ENCODE results near the gene NIPAL4. TPM values are rescaled to one million over a fixed set of nuclear protein-coding genes. Genes with fewer than 3 reads are reported as not detected.

The NIPAL4 gene
- total RNA-seq, 3 donors from 2014 or later: 3.7 to 5.0 (median 3.8) TPM

DNA sequence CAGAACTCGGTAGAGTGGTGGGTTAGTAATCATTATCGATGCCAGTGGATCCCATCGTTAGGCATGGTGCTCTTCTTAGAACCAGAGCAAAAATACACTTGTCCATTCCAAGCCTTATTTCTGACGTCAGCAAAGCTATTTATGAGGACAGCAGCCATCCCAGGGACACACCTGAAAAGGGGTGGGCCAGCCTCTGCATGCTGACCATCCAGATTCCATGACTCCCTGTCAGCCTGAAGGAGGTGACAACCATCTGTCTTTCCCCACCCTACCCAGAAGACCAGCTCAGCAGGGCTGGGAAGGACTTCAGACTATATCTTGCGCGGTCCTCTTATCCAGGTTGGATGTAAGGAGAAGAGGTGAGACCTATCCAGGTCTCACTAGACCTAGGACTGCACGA, 5.7 kb upstream of the NIPAL4 start:
- ATAC-seq (no peak), DNase-seq (no peak)
- H3K27me3 Mint-ChIP-seq (ENCODE audit: low read depth): peaks cover 8% of the 10 kb centered on the region
- H3K4me1 Mint-ChIP-seq (ENCODE audit: low read depth): peaks cover 3% of the 10 kb centered on the region
- H3K36me3 Mint-ChIP-seq (ENCODE audit: insufficient read depth): no peaks in the 10 kb centered on the region
- no peak overlapping the region for H3K4me3 Mint-ChIP-seq
- no peaks in the 10 kb centered on the region for H3K9me3 Mint-ChIP-seq

DNA sequence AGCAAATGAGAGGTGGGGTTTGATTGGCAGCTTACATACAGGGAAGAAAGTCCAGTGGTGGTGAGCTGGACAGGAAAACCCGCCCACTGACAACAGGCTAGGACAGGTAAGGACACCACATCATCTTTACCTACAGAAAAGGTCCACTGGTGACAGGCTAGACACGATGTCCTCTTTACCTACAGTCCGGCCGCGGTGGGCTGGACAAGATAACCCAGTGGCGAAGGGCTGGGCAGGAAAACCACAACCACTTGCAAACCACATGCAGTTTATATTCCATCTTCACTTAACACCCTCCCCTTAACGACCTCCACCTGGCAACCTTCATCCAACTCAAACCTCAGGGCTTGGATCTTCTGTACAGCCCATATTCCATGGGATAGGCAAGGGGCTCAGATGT, 5.0 kb upstream of the NIPAL4 start:
- DNase-seq (no peak), ATAC-seq (no peak)
- peaks cover 5% of the 10 kb centered on the region for H3K4me1 Mint-ChIP-seq (ENCODE audit: low read depth)
- peaks cover 11% of the 10 kb centered on the region for H3K27me3 Mint-ChIP-seq (ENCODE audit: low read depth)
- H3K36me3 Mint-ChIP-seq (ENCODE audit: insufficient read depth): no peaks in the 10 kb centered on the region
- no peak overlapping the region for H3K4me3 Mint-ChIP-seq
- no peaks in the 10 kb centered on the region for H3K9me3 Mint-ChIP-seq

DNA sequence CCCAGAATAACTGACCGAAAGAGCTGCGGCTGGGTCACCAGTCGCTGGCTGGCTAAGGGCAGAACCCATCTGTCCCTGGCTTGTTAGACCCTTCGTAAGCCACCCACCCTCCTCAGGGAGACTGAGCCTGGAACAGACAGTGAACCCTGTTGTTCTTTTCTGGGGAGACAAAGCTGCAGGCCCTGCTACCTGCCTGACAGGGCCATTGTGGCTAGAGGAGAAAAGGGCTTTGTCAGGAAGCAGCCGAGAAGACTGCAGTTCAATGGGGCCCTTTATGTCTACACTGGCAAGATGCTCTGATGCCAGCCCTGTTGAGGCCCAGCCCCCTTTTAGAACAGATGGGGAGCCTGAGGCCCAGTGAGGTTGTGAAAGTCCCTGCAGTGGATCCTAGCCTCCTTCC, 3.7 kb upstream of the NIPAL4 start:
- DNase-seq (no peak), ATAC-seq (no peak)
- H3K9me3 Mint-ChIP-seq: no peaks in the 10 kb centered on the region
- H3K4me1 Mint-ChIP-seq (ENCODE audit: low read depth): peaks cover 12% of the 10 kb centered on the region
- H3K4me3 Mint-ChIP-seq: no peak overlapping the region
- peaks cover 21% of the 10 kb centered on the region for H3K27me3 Mint-ChIP-seq (ENCODE audit: low read depth)
- H3K36me3 Mint-ChIP-seq (ENCODE audit: insufficient read depth): no peaks in the 10 kb centered on the region

DNA sequence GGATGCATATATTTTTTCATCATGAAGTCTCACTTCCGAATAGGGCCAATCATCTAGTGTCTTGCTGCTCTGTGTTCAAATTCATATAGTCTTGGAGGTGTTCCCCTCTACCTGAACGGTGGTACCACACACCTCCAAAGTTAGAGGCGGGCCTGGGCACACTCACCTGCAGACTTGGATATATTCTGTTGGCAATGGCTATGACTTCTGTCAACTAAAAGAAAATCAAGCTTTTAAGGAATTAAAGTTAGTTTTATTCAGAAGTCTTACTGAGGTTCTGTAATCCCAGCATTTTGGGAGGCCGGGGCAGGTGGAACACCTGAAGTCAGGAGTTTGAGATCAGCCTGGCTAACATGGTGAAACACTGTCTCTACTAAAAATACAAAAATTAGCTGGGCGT, 2.6 kb upstream of the NIPAL4 start:
- no peak overlapping the region for H3K4me3 Mint-ChIP-seq
- no peaks in the 10 kb centered on the region for H3K36me3 Mint-ChIP-seq (ENCODE audit: insufficient read depth)
- DNase-seq: no peak
- H3K27me3 Mint-ChIP-seq (ENCODE audit: low read depth): peaks cover 25% of the 10 kb centered on the region
- H3K4me1 Mint-ChIP-seq (ENCODE audit: low read depth): peaks cover 12% of the 10 kb centered on the region
- H3K9me3 Mint-ChIP-seq: no peaks in the 10 kb centered on the region
- no peak for ATAC-seq

DNA sequence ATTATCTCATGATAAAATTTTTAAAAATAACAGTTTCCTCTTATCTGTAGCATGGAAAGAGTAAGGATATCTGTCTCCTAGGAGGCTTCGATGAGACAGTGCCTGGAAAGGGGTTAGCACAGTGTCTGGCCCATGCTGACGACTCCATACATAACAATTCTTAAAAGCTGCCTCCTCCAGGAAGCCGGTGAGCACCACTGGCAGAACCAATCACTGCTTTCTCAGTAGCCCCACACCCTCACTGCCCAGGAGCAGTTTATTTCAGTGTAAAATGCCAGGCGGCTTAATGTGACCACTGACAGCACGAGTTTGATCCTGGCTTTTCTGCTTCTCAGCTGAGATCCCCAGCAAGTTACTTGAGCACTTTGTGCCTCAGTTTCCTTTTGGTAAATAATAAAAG, 1.2 kb upstream of the NIPAL4 start:
- peaks cover 16% of the 10 kb centered on the region for H3K4me1 Mint-ChIP-seq (ENCODE audit: low read depth)
- peaks cover 28% of the 10 kb centered on the region for H3K27me3 Mint-ChIP-seq (ENCODE audit: low read depth)
- no peak overlapping the region for H3K4me3 Mint-ChIP-seq
- H3K36me3 Mint-ChIP-seq (ENCODE audit: insufficient read depth): no peaks in the 10 kb centered on the region
- no peak for DNase-seq
- ATAC-seq: no peak
- no peaks in the 10 kb centered on the region for H3K9me3 Mint-ChIP-seq

DNA sequence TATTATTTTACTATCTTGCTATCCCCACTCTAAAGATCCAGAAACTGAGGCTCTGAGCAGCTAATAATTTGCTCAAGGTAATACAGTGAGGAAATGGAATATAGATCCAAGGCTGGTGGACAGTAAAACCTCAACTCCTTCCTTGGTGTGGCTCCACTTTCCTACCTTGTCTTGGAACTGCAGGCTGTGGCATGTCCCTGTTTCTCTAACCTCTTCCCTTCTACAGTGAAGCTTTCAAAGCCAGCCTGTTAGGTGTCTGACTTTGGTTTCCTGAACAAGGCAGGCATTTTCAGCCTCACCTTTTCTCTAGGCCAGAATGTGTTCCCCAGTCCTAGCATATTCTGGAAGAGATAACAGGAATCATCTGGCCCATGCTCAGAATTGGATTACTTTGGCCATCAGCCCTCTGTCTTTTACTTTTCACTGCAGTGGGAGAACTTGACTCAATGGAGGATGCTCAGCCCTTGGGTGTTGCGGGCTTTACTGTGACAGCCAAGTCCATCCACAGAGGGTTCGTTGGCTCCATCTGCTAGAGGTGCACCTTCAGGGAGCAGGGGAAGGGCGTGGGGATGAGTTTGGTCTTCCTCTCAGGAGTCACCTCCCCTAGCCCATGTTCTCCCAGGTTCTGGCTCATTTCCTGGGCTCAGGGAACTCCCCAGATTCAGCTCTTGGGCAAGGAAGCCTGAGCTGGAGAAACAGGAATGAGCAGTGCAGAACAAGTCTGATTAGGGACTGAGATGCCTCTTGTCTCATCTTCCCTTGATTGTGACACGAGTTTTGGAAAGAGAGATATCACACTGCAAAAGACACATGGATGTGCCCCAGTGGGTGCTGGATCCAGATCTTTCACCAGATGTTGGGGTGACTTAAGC, 1.1 kb downstream of the NIPAL4 start:
- no peaks in the 10 kb centered on the region for H3K9me3 Mint-ChIP-seq

DNA sequence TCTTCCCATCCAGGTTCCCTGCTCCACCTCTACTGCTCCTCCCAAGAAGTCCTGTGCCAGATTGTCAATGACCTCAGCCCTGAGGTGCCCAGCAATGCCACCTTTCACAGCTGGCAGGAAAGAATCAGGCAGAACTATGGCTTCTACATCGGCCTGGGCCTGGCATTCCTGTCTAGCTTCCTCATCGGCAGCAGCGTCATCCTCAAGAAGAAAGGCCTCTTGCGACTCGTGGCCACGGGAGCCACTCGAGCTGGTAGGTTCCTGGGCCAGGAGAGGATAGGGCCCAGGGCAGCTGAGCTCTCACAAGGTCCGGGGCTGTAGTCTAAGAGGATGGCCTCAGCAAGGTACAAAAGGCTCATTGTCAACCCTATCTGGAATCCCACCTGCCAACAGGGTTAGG, 3.1 kb downstream of the NIPAL4 start:
- Mint-ChIP-seq H3K27me3 (ENCODE audit: low read depth) (peaks cover 21% of the 10 kb centered on the region), H3K4me1 (ENCODE audit: low read depth) (peaks cover 30% of the 10 kb centered on the region), H3K4me3 (no peak overlapping the region), H3K36me3 (ENCODE audit: insufficient read depth) (no peaks in the 10 kb centered on the region), H3K9me3 (no peaks in the 10 kb centered on the region)
- ATAC-seq: no peak
- no peak for DNase-seq

More for the DNA sequence above, 1.1 kb downstream of the NIPAL4 start:
- H3K36me3 Mint-ChIP-seq (ENCODE audit: insufficient read depth): no peaks in the 10 kb centered on the region
- DNase-seq (no peak), ATAC-seq (no peak)
- H3K4me1 Mint-ChIP-seq (ENCODE audit: low read depth): peaks cover 30% of the 10 kb centered on the region
- H3K27me3 Mint-ChIP-seq (ENCODE audit: low read depth): peaks cover 24% of the 10 kb centered on the region
- peak overlapping the region; percentile 73 for H3K4me3 Mint-ChIP-seq

DNA sequence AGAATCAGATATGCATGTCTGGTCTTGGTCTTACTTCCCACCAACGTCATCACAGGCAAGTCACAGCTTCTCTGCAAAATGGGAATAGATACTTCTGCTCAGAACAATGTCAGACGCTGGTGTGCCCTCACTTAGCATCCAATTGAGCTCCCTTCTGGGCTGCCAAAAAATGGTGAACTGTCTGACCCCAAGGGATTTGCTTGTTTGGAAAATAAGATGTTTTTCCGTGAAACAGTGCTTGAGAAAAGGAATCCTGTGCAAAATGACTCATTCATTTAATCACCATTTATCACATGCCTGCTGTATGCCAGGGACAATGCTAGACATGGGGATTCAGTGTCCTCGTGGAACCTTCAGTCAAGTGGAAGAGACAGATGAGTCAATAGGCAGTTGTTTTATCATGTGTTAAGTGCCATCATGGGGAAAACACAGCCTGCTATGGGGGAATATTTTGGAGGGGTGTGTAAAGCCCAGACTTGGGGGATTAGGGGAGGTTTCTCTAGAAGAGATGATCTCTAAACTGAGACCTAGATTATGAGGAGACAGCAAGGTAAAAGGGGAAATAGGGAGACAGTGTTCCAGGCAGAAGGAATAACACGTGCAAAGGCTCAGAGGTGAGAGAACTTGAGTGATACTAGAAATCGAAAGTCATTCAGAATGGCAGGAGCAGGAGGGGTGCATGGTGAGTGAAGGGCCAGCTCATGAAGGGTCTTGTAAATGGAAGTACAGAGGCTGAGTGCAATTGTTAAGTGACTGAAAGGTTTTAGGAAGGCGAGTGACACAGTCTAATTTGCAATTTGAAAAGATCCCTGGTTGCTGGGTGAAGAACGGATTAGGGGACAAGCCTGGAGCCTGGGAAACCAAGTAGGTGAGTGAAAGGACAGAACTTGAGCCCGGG, 3.9 kb downstream of the NIPAL4 start:
- Mint-ChIP-seq H3K27me3 (ENCODE audit: low read depth) (peaks cover 20% of the 10 kb centered on the region), H3K4me1 (ENCODE audit: low read depth) (peaks cover 30% of the 10 kb centered on the region), H3K4me3 (peak overlapping the region; percentile 34), H3K36me3 (ENCODE audit: insufficient read depth) (no peaks in the 10 kb centered on the region), H3K9me3 (no peaks in the 10 kb centered on the region)
- ATAC-seq: peak in 1 of 2 donors; percentile 3
- no peak for DNase-seq

DNA sequence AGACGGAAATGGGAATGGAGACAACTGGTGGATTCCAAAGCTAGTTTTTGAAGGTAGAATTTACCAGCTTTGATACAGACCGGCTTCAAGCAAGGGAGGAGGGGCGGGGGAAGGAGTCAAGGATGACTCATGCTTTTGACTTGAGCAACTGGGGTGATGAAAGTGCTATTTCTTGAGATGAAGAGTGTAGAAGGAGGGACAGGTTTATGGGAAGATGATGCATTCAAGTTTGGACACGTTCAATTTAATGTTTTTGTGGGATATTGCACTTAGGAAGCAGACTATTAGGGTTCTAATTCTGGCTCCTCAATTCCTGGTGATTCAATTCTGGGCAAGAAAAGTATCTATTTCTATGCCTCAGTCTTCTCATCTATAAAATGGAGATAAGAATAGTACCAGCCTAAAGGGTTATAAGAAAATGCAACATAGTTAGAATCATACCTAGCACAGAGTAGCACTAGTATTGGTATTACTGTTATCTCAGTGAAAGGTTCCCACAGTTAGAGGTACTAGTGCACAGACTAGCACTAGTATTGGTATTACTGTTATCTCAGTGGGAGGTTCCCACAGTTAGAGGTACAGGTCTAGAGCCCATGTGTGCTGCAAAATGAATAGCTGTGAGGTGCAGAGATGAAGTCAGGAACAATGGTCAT, 4.6 kb downstream of the NIPAL4 start:
- peak; percentile 48 for DNase-seq

DNA sequence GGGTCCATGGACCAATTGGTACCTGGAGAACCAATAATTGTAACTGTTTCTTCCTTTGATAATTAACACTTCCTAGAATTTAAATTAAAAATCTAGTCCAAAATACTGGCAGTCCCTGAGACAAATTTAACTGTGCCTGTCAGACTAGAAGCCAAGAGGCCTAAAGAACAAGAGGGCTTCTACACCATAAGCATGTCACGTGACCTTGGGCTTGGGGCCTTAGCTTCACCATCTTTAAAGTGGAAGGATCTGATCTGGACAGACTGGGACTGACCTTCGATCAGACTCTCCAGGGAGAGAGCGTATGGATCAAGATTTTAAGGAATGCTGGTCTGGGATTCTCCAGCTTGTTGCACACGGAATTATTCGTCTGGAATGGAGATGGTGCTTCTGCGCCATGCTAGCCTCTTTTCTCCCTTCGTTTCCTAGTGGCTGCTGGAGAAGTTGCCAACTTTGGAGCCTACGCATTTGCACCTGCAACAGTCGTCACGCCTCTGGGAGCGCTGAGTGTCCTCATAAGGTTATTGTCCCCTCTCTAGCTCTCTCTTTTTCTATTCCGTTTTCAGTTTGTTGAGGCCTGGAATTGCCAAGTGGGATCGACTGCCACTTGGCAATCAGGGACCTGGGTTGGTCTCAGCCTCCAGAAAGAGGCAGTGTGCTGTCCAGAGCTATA, 8.4 kb downstream of the NIPAL4 start:
- DNase-seq (no peak), ATAC-seq (no peak)
- H3K36me3 Mint-ChIP-seq (ENCODE audit: insufficient read depth): peaks cover 5% of the 10 kb centered on the region
- H3K4me3 Mint-ChIP-seq: no peak overlapping the region
- no peaks in the 10 kb centered on the region for H3K9me3 Mint-ChIP-seq
- peaks cover 20% of the 10 kb centered on the region for H3K4me1 Mint-ChIP-seq (ENCODE audit: low read depth)
- H3K27me3 Mint-ChIP-seq (ENCODE audit: low read depth): no peaks in the 10 kb centered on the region

More for the DNA sequence above, 4.6 kb downstream of the NIPAL4 start:
- Mint-ChIP-seq H3K27me3 (ENCODE audit: low read depth) (peaks cover 17% of the 10 kb centered on the region), H3K9me3 (no peaks in the 10 kb centered on the region), H3K36me3 (ENCODE audit: insufficient read depth) (no peaks in the 10 kb centered on the region), H3K4me1 (ENCODE audit: low read depth) (peaks cover 28% of the 10 kb centered on the region), H3K4me3 (peak overlapping the region; percentile 34)
- ATAC-seq: peak; percentile 80 to 88

DNA sequence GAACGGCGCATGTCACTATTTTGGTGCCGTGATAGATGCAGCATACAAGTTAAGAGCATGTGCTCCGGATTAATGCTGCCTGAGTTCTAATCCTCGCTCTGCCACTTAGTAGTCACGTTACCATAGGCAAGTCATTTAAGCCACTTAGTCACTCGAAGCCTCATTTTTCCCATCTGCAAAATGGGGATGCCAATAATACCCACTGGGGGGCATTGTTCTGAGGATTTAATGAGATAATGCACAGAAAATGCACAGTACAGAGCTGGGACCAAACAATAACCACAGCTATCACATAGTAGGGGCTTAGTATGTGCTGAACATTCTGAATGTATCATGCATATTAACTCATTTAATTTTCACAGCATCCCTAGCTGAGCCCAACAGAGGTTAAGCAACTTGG, 9.1 kb downstream of the NIPAL4 start:
- Mint-ChIP-seq H3K4me3 (no peak overlapping the region), H3K9me3 (no peaks in the 10 kb centered on the region), H3K27me3 (ENCODE audit: low read depth) (no peaks in the 10 kb centered on the region), H3K4me1 (ENCODE audit: low read depth) (peaks cover 14% of the 10 kb centered on the region), H3K36me3 (ENCODE audit: insufficient read depth) (peaks cover 8% of the 10 kb centered on the region)
- ATAC-seq (no peak), DNase-seq (no peak)

DNA sequence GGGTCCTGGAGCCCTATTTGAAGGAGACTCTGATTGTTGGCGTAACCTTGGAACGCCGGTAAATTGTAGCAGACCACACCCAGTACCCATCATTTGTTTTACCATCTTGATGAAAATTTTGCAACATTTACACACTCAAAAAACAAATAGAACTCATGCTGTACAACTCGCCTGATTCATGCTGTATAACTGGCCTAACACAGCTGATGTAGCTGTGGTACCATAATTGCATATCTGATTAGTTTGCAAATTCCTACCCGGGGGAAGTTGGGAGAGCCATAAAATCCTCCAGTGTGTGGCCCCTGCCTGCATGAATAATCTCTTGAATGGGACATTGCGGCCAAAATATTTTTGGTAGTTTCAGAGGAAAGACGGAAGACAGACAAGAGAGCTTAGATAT, 9.7 kb downstream of the NIPAL4 start:
- Mint-ChIP-seq H3K4me1 (ENCODE audit: low read depth) (peaks cover 8% of the 10 kb centered on the region), H3K27me3 (ENCODE audit: low read depth) (no peaks in the 10 kb centered on the region), H3K36me3 (ENCODE audit: insufficient read depth) (peaks cover 9% of the 10 kb centered on the region), H3K9me3 (no peaks in the 10 kb centered on the region), H3K4me3 (no peak overlapping the region)
- ATAC-seq (no peak), DNase-seq (no peak)

DNA sequence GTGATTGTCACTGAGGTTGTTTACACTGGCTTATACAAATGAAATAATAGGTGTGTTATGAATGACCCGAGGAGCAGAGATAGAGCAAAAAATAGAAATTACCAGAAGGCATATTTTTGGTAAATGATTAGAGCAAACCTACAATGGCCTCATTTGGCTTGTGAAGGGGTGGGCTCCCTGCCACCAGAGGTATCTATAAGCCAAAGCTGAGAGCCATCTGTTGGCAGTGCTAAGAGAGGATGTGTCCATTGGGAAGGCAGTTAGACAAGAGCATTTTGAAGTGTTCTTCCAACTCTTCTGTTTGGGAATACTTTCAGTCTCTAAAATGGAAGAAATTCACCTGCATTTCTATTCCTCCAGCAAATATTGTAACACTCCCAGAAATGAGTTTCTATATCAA, 10.6 kb downstream of the NIPAL4 start:
- no peaks in the 10 kb centered on the region for H3K27me3 Mint-ChIP-seq (ENCODE audit: low read depth)
- H3K4me3 Mint-ChIP-seq: no peak overlapping the region
- H3K9me3 Mint-ChIP-seq: no peaks in the 10 kb centered on the region
- no peak for ATAC-seq
- peaks cover 11% of the 10 kb centered on the region for H3K36me3 Mint-ChIP-seq (ENCODE audit: insufficient read depth)
- no peaks in the 10 kb centered on the region for H3K4me1 Mint-ChIP-seq (ENCODE audit: low read depth)
- no peak for DNase-seq

DNA sequence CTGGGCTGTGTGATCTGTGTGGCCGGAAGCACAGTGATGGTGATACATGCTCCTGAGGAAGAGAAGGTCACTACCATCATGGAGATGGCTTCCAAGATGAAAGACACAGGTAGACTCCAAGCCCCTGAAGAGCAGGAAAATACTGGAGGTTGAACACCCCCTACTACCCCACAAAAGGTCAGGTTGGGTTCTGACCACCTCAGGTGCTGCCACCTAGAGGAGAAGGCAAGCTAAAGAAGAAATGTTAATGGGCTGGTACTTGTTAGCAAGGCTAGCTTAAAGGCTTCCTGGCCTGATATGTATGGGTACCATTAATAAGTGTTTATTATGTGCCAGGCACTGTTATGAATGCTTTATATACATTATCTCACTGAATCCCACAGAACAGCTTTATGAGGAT, 11.7 kb downstream of the NIPAL4 start:
- DNase-seq (no peak), ATAC-seq (peak; percentile 34 to 41)
- Mint-ChIP-seq H3K36me3 (ENCODE audit: insufficient read depth) (peaks cover 12% of the 10 kb centered on the region), H3K27me3 (ENCODE audit: low read depth) (no peaks in the 10 kb centered on the region), H3K4me3 (no peak overlapping the region), H3K9me3 (no peaks in the 10 kb centered on the region), H3K4me1 (ENCODE audit: low read depth) (no peaks in the 10 kb centered on the region)
